HG03095 (cell line): ENCODE data around the gene YIPF2.
"Not testable (repeated sequence)": the region's sequence is repeated elsewhere in the genome, so short reads cannot be mapped to it uniquely, and the experiment has no call there.

Source experiments
- ATAC-seq: cut with Tn5 transposase; IDR thresholded peaks from one replicate; pipeline ENCODE4 v1.9.1; 2021; ENCODE audit warnings: moderate library complexity; ENCODE audit not compliant: unreplicated experiment

Gene YIPF2

GRCh38 chr19:10941649-10942048, 13.2 kb upstream of the YIPF2 start:
- not testable (repeated sequence) for ATAC-seq

GRCh38 chr19:10936661-10937084, 8.2 kb upstream of the YIPF2 start:
- ATAC-seq = no peak

GRCh38 chr19:10935371-10936059, 7.1 kb upstream of the YIPF2 start:
- no peak for ATAC-seq

GRCh38 chr19:10929402-10929794, 959 bp upstream of the YIPF2 start:
- ATAC-seq = no peak

- no peak for ATAC-seq
Observed at GRCh38 chr19:10927730-10928562, 493 bp downstream of the YIPF2 start.

- ATAC-seq = no peak
Observed at GRCh38 chr19:10924597-10924996, 3.8 kb downstream of the YIPF2 start.

- ATAC-seq = no peak
Observed at GRCh38 chr19:10923260-10924112, 5.0 kb downstream of the YIPF2 start.

GRCh38 chr19:10922638-10923014, 5.8 kb downstream of the YIPF2 start:
- no peak for ATAC-seq

GRCh38 chr19:10921910-10922637, 6.4 kb downstream of the YIPF2 start:
- no peak for ATAC-seq

GRCh38 chr19:10921199-10921909, 7.1 kb downstream of the YIPF2 start:
- ATAC-seq = no peak

- ATAC-seq = no peak
Observed at GRCh38 chr19:10920781-10921180, 7.7 kb downstream of the YIPF2 start.

- ATAC-seq = no peak
Observed at GRCh38 chr19:10920288-10920655, 8.2 kb downstream of the YIPF2 start.

GRCh38 chr19:10919352-10920287, 8.8 kb downstream of the YIPF2 start:
- ATAC-seq = no peak

- ATAC-seq = no peak
Observed at GRCh38 chr19:10918359-10918758, 10.1 kb downstream of the YIPF2 start.

- no peak for ATAC-seq
Observed at GRCh38 chr19:10916602-10917001, 11.8 kb downstream of the YIPF2 start.

- no peak for ATAC-seq
Observed at GRCh38 chr19:10915130-10916091, 13.0 kb downstream of the YIPF2 start.

- ATAC-seq = no peak
Observed at GRCh38 chr19:10913716-10914340, 14.6 kb downstream of the YIPF2 start.
